ENCODE results near the gene MRPL14. TPM values are rescaled to one million over a fixed set of nuclear protein-coding genes. Genes with fewer than 3 reads are reported as not detected.

Gene MRPL14
- polyA plus RNA-seq, 1 experiment, result 58.4 TPM

- ChIA-PET POLR2A (interaction anchor here (0.5 to 1.0 kb wide), 2 partner anchors 15 kb away, joined by 3 to 8 read pairs; no protein-coding TSS in a partner anchor), CTCF (interaction anchor here (1.1 to 2.8 kb wide), 3 partner anchors 32 to 103 kb away, joined by 3 to 12 read pairs (median 5); no protein-coding TSS in a partner anchor)
- H3K36me3 ChIP-seq (ENCODE audit: control insufficient read depth, insufficient read depth, low read length), result peaks cover 12% of the 10 kb centered on the region
- H3K4me3 ChIP-seq (ENCODE audit: low read depth, low read length), result no peak overlapping the region
- DNase-seq (ENCODE audit: low read depth), result no peak
- H3K27me3 ChIP-seq (ENCODE audit: control insufficient read depth, insufficient read depth, low read length), result no peaks in the 10 kb centered on the region
- no peak for TF ChIP-seq CTCF (IDR thresholded peaks at IDR 0.05; ENCODE audit: insufficient read depth, low read depth, low read length)
These were observed 4.6 kb upstream of the MRPL14 start for GRCh38 chr6:44131892-44132291.

- ChIA-PET POLR2A (no interaction called here), CTCF (interaction anchor here (0.6 to 0.9 kb wide), 3 partner anchors 12 to 428 kb away, joined by 3 to 4 read pairs (median 3); no protein-coding TSS in a partner anchor)
- Histone ChIP-seq H3K36me3 (ENCODE audit: control insufficient read depth, insufficient read depth, low read length) (peaks cover 4% of the 10 kb centered on the region), H3K4me3 (ENCODE audit: low read depth, low read length) (no peak overlapping the region), H3K27me3 (ENCODE audit: control insufficient read depth, insufficient read depth, low read length) (no peaks in the 10 kb centered on the region)
- TF ChIP-seq CTCF (IDR thresholded peaks at IDR 0.05; ENCODE audit: insufficient read depth, low read depth, low read length), result no peak
- DNase-seq (ENCODE audit: low read depth), result no peak
These were observed 2.6 kb upstream of the MRPL14 start for GRCh38 chr6:44129841-44130322.

- DNase-seq (ENCODE audit: low read depth), result no peak
- ChIA-PET CTCF (no interaction called here), POLR2A (interaction anchor here (0.6 kb wide), 1 partner anchor 121 kb away, joined by 4 read pairs; no protein-coding TSS in a partner anchor)
These were observed 1.0 kb upstream of the MRPL14 start for GRCh38 chr6:44128020-44128917.

GRCh38 chr6:44126320-44127149 lies 717 bp downstream of the MRPL14 start:
- ChIA-PET CTCF (no interaction called here), POLR2A (no interaction called here)
- Histone ChIP-seq H3K4me3 (ENCODE audit: low read depth, low read length) (peak overlapping the region; percentile 81), H3K27me3 (ENCODE audit: control insufficient read depth, insufficient read depth, low read length) (no peaks in the 10 kb centered on the region), H3K36me3 (ENCODE audit: control insufficient read depth, insufficient read depth, low read length) (no peaks in the 10 kb centered on the region)
- TF ChIP-seq CTCF (IDR thresholded peaks at IDR 0.05; ENCODE audit: insufficient read depth, low read depth, low read length), result no peak
- no peak for DNase-seq (ENCODE audit: low read depth)

More at GRCh38 chr6:44128020-44128917, 1.0 kb upstream of the MRPL14 start:
- TF ChIP-seq CTCF (IDR thresholded peaks at IDR 0.05; ENCODE audit: insufficient read depth, low read depth, low read length), result 0 out of 2 replicates have a peak, but pooled peaks have one; percentile 2
- Histone ChIP-seq H3K36me3 (ENCODE audit: control insufficient read depth, insufficient read depth, low read length) (no peaks in the 10 kb centered on the region), H3K4me3 (ENCODE audit: low read depth, low read length) (peak overlapping the region; percentile 87), H3K27me3 (ENCODE audit: control insufficient read depth, insufficient read depth, low read length) (no peaks in the 10 kb centered on the region)
